C4-2B (cell line): ENCODE data around the gene ZNF23.

Experiments used
- CTCF ChIP-seq: fragments of 450-650 bp; conservative IDR thresholded peaks from 2 replicates; pipeline ENCODE4 v1.5.1; 2017; ENCODE audit warnings: mild to moderate bottlenecking
- ZFX ChIP-seq: fragments of 450-650 bp; IDR thresholded peaks from 2 replicates; pipeline ENCODE4 v1.6.1; 2017

GRCh38 chr16:71448274-71448866 lies 13.7 kb downstream of the ZNF23 start:
- TF ChIP-seq CTCF, result no peak
- TF ChIP-seq ZFX, result no peak
